Lower leg skin (tissue), 4 donors: ENCODE results near the gene PRC1. TPM values are rescaled to one million over a fixed set of nuclear protein-coding genes. Genes with fewer than 3 reads are reported as not detected.

ENCODE experiments used
- DNase-seq, 2 donors: peaks; one replicate each; pipeline ENCODE4 v3.0.0-alpha.2; 2019; ENCODE audit warnings: low spot score in 2 of 2
- H3K4me3 ChIP-seq: fragments of 200-600 bp; sonication (generic); 2 replicates; pipeline ENCODE4 v1.5.1; 2017; ENCODE audit warnings: mild to moderate bottlenecking, low read depth; ENCODE audit not compliant: poor library complexity, severe bottlenecking
- POLR2A ChIP-seq, 2 donors: fragments of 450-650 bp; IDR thresholded peaks; one replicate each; pipeline ENCODE4 v1.6.1; 2016 to 2017; ENCODE audit warnings: antibody characterized with exemption in 2 of 2, mild to moderate bottlenecking in 1 of 2, moderate library complexity in 1 of 2
- WGBS, 2 donors: methylation state at CpG; one replicate each; pipeline ENCODE4 v1.1.5; 2018; 5-methylcytosine and 5-hydroxymethylcytosine counted together
- intact Hi-C: fragments of 100-400 bp; cut with DNase I; formaldehyde crosslinking; loops from one replicate; pipeline ENCODE4 v1.15.0; 2023; ENCODE audit warnings: low total_unique reads
- total RNA-seq, 4 donors: library from RNA; depleted of rRNA; stranded (reverse); fragments of >200 nt; gene quantifications; one replicate each; pipeline ENCODE4 v1.1.0, GENCODE V29; 2016
- TF ChIP-seq, protein P1 (sequence below), 3 donors: fragments of 450-650 bp; IDR thresholded peaks; one replicate each; pipeline ENCODE4 v1.5.1; 2016; ENCODE audit warnings: antibody characterized with exemption in 3 of 3, mild to moderate bottlenecking in 3 of 3, moderate library complexity in 2 of 3

The PRC1 gene
- total RNA-seq, 4 donors from 2014 or later = 16.3 to 24.4 (median 19.5) TPM

DNA sequence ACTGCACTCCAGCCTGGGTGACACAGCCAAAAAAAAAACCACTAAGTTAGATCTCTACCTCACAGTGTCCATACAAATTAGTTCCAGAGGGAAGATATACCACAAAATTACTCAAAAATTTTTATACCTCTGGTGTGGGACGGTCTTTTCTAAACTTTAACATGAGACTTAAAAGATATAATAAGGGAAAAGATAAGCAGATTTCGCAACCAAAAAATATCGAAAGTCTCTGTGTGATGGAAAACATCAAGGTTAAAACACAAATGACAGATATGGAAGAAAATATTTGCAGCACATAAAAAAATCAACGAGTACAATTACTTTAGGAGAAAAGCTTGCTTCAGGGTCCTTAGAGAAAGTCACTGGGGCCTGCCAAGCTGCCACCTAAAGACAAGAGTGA lies 72.4 kb downstream of the PRC1 start:
- WGBS, 2 donors = 86 to 89% methylated on average over 4 of the region's 4 CpGs
- TF ChIP-seq POLR2A (IDR thresholded peaks at IDR 0.05) = no peak
- TF ChIP-seq, protein P1, sequence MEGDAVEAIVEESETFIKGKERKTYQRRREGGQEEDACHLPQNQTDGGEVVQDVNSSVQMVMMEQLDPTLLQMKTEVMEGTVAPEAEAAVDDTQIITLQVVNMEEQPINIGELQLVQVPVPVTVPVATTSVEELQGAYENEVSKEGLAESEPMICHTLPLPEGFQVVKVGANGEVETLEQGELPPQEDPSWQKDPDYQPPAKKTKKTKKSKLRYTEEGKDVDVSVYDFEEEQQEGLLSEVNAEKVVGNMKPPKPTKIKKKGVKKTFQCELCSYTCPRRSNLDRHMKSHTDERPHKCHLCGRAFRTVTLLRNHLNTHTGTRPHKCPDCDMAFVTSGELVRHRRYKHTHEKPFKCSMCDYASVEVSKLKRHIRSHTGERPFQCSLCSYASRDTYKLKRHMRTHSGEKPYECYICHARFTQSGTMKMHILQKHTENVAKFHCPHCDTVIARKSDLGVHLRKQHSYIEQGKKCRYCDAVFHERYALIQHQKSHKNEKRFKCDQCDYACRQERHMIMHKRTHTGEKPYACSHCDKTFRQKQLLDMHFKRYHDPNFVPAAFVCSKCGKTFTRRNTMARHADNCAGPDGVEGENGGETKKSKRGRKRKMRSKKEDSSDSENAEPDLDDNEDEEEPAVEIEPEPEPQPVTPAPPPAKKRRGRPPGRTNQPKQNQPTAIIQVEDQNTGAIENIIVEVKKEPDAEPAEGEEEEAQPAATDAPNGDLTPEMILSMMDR (IDR thresholded peaks at IDR 0.05) = no peak
- H3K4me3 ChIP-seq = no peak overlapping the region
- intact Hi-C loops = no loop called here
- DNase-seq = no peak

DNA sequence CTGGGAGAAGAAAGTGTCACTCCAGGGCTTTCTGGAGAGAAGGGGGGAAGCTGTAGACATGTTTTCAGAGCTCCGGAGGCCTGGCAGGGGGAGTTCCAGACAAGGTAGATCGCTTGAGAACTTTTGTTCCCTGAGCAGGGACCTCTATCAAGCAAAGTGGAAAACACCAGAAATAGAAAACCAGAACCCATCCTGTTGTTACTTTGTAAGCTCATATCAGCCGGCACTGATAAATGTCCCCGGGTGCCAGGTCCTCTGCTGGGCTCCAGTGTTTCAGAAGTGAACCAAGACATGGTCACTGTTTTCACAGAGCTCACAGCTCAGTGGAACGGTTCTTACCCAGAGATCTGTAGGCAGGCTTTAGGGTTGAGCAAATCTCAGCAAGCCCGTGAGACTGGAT lies 75.5 kb downstream of the PRC1 start:
- 93 to 95% methylated on average over 6 of the region's 6 CpGs for WGBS, 2 donors

DNA sequence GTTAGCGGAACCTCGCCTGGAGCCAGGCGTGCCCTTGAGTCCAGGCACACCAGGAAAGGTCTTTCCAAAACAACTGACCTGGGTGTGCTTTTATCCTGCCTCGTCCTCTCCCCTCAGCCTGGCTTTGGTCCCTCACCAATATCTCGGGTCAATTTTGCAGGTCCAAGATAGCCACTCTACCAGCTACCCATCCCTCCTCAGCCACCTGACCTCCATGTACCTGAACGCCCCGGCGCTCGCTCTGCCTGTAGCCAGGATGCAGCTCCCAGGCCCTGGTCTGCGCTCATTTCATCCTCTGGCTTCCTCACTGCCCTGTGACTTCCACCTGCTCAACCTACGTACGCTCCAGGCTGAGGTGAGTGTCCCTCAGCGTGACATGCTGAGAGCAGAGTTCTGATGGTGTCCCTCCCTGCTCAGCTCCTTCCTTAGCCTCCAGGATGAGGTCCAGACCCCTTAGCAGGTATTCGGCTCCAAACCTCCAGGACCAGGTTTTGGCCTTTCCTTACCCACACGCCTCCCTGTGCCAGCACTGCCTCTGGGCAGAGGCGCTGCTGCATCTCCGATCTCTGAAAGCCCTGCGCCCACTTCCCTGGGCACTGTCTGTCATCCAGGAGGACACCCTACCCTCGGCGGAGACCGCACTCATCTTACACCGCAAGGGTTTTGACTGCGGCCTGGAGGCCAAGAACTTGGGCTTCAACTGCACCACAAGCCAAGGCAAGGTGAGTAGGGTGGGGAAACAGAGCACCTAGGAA lies 76.1 kb downstream of the PRC1 start:
- intact Hi-C loops = no loop called here
- DNase-seq = no peak
- H3K4me3 ChIP-seq = no peak overlapping the region
- 91 to 95% methylated on average over 23 of the region's 23 CpGs for WGBS, 2 donors
- no peak for TF ChIP-seq POLR2A (IDR thresholded peaks at IDR 0.05)
- TF ChIP-seq, protein P1 (IDR thresholded peaks at IDR 0.05) = no peak

More for the DNA sequence above, 75.5 kb downstream of the PRC1 start:
- DNase-seq = no peak
- TF ChIP-seq, protein P1 (IDR thresholded peaks at IDR 0.05) = no peak
- no peak for TF ChIP-seq POLR2A (IDR thresholded peaks at IDR 0.05)
- H3K4me3 ChIP-seq = no peak overlapping the region
- intact Hi-C loops = no loop called here

DNA sequence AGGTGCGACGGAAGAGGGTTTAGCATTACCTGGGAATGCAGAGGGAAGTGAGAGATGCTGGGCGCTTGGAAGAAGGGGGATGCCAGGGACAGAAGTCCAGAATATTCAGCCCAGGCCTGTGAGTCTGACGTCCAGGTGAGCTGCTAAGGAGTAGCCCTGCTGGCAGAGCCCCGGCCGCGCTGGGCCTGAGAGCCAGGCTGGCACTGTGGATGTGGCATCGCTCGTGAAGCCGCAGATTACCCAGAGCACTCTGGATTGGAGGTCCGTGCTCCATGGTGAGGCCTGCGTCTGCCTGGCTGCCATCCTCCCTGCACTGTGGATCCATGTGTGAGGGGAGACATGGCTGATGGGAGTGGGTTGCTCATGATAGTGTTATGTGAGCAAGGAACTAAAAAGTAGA lies 76.8 kb downstream of the PRC1 start:
- 88% methylated on average over 11 to 12 of the region's 12 CpGs for WGBS, 2 donors
- H3K4me3 ChIP-seq = no peak overlapping the region
- DNase-seq = no peak
- intact Hi-C loops = no loop called here
- TF ChIP-seq, protein P1 (IDR thresholded peaks at IDR 0.05) = no peak
- TF ChIP-seq POLR2A (IDR thresholded peaks at IDR 0.05) = no peak

DNA sequence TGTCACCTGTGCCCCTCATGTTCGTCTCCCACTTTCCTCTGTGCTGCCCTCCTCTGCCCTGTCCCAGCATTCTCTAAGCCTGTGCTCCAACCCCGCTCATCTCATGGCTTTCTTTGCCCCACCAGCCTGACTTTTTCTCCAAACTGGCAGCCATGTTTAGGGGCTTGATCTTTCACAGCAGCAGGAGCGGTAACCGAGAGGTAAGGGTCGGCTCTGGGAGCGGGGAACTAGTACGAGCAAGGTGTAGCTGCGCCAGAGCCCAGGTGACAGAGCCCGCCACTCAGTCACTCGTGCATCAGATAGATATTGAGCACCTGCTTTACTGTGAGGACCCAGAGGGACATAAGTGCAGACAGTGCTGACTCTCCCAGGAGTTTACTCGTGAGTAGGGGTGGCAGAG lies 77.9 kb downstream of the PRC1 start:
- H3K4me3 ChIP-seq = no peak overlapping the region
- 90 to 91% methylated on average over 11 of the region's 11 CpGs for WGBS, 2 donors
- no peak for TF ChIP-seq POLR2A (IDR thresholded peaks at IDR 0.05)
- TF ChIP-seq, protein P1 (IDR thresholded peaks at IDR 0.05) = no peak
- intact Hi-C loops = no loop called here
- no peak for DNase-seq

Other genes with a start within 250 kb of the PRC1 start
- gene FURIN, start 125.9 kb downstream of the PRC1 start, total RNA-seq = 100 to 1,000 TPM; 114 to 163 (median 149) TPM
- 10 to 100 TPM in 2 of 4 donors, 1 to 10 TPM in 2; 3.6 to 17.9 (median 11.0) TPM for gene FES, start 110.0 kb downstream of the PRC1 start, total RNA-seq
- 10 to 100 TPM; 21.8 to 43.5 (median 27.4) TPM for gene MAN2A2, start 91.2 kb downstream of the PRC1 start, total RNA-seq
- 10 to 100 TPM; 12.0 to 21.1 (median 19.4) TPM for gene HDDC3, start 62.0 kb downstream of the PRC1 start, total RNA-seq
- 10 to 100 TPM; 56.5 to 79.1 (median 68.2) TPM for gene UNC45A, start 59.2 kb downstream of the PRC1 start, total RNA-seq
- 10 to 100 TPM; 11.0 to 24.5 (median 14.1) TPM for gene RCCD1, start 39.7 kb downstream of the PRC1 start, total RNA-seq
- 10 to 100 TPM in 3 of 4 donors, 1 to 10 TPM in 1; 9.5 to 16.4 (median 12.9) TPM for gene VPS33B, start 28.1 kb upstream of the PRC1 start, total RNA-seq
- gene SV2B, start 105.7 kb upstream of the PRC1 start, total RNA-seq = 1 to 10 TPM in 2 of 4 donors, under 1 TPM in 2; 0.42 to 2.3 (median 0.88) TPM